KMS-11 (cell line): ENCODE measurements around the gene FOXL3.

Experiments
- H2AFZ ChIP-seq: fragments of 200-600 bp; sonication (generic); 2 replicates; pipeline ENCODE4 v1.6.1; 2016; ENCODE audit warnings: antibody characterized with exemption, mixed run types, low read depth
- H3K27ac ChIP-seq: fragments of 200-600 bp; sonication (generic); 2 replicates; pipeline ENCODE4 v1.6.1; 2016; ENCODE audit warnings: mild to moderate bottlenecking, mixed run types
- H3K27me3 ChIP-seq: fragments of 200-600 bp; sonication (generic); 2 replicates; pipeline ENCODE4 v1.6.1; 2017; ENCODE audit warnings: mild to moderate bottlenecking, low read depth, mixed run types, moderate library complexity; ENCODE audit not compliant: insufficient read depth
- H3K36me3 ChIP-seq: fragments of 200-600 bp; sonication (generic); 2 replicates; pipeline ENCODE4 v1.6.1; 2017; ENCODE audit warnings: mild to moderate bottlenecking, mixed run types; ENCODE audit not compliant: insufficient read depth
- H3K4me1 ChIP-seq: fragments of 200-600 bp; sonication (generic); 2 replicates; pipeline ENCODE4 v1.6.1; 2016; ENCODE audit warnings: mild to moderate bottlenecking, low read depth, mixed run types; ENCODE audit not compliant: poor library complexity, severe bottlenecking
- H3K4me2 ChIP-seq: fragments of 200-600 bp; sonication (generic); 2 replicates; pipeline ENCODE4 v1.7.0; 2016; ENCODE audit warnings: mild to moderate bottlenecking, mixed run types
- H3K4me3 ChIP-seq: fragments of 200-600 bp; sonication (generic); IDR thresholded peaks from 2 replicates; pipeline ENCODE4 v1.6.1; 2017; ENCODE audit warnings: low read depth, low read length, mixed read lengths; ENCODE audit not compliant: insufficient read depth
- H3K79me2 ChIP-seq: fragments of 200-600 bp; sonication (generic); 2 replicates; pipeline ENCODE4 v1.6.1; 2016; ENCODE audit warnings: low read depth, mixed run types; ENCODE audit not compliant: insufficient read depth
- H3K9ac ChIP-seq: fragments of 200-600 bp; sonication (generic); 2 replicates; pipeline ENCODE4 v1.6.1; 2016; ENCODE audit warnings: mild to moderate bottlenecking, mixed run types
- H4K20me1 ChIP-seq: fragments of 200-600 bp; sonication (generic); 2 replicates; pipeline ENCODE4 v1.6.1; 2016; ENCODE audit warnings: mild to moderate bottlenecking, mixed run types; ENCODE audit not compliant: insufficient read depth
- CTCF ChIP-seq: fragments of 200-600 bp; sonication (generic); conservative IDR thresholded peaks from 2 replicates; pipeline ENCODE4 v1.6.1; 2017; ENCODE audit warnings: low read depth, mild to moderate bottlenecking, antibody characterized with exemption, low read length, moderate library complexity, mixed read lengths

Gene FOXL3

GRCh38 chr7:292226-292625 is 2.3 kb downstream of the FOXL3 start:
- Histone ChIP-seq H4K20me1 (no peaks in the 10 kb centered on the region), H3K27me3 (peaks cover 47% of the 10 kb centered on the region), H3K4me2 (no peak overlapping the region), H3K36me3 (no peaks in the 10 kb centered on the region), H3K4me3 (no peak overlapping the region), H3K4me1 (no peaks in the 10 kb centered on the region), H3K79me2 (no peaks in the 10 kb centered on the region), H3K27ac (no peak overlapping the region), H2AFZ (no peak overlapping the region), H3K9ac (no peak overlapping the region)
- TF ChIP-seq CTCF, result no peak

- Histone ChIP-seq H3K4me1 (no peaks in the 10 kb centered on the region), H2AFZ (no peak overlapping the region), H3K27me3 (peaks cover 42% of the 10 kb centered on the region), H3K4me2 (no peak overlapping the region), H3K79me2 (no peaks in the 10 kb centered on the region), H3K36me3 (no peaks in the 10 kb centered on the region), H3K4me3 (no peak overlapping the region), H4K20me1 (no peaks in the 10 kb centered on the region), H3K9ac (no peak overlapping the region), H3K27ac (no peak overlapping the region)
- TF ChIP-seq CTCF, result no peak
These were observed 2.9 kb downstream of the FOXL3 start for GRCh38 chr7:292826-293225.

GRCh38 chr7:293681-294439 is 3.9 kb downstream of the FOXL3 start:
- Histone ChIP-seq H3K27ac (no peak overlapping the region), H2AFZ (no peak overlapping the region), H3K36me3 (no peaks in the 10 kb centered on the region), H3K27me3 (peaks cover 42% of the 10 kb centered on the region), H3K79me2 (no peaks in the 10 kb centered on the region), H3K4me2 (no peak overlapping the region), H3K4me1 (no peaks in the 10 kb centered on the region), H3K4me3 (no peak overlapping the region), H3K9ac (no peak overlapping the region), H4K20me1 (no peaks in the 10 kb centered on the region)
- TF ChIP-seq CTCF, result no peak

GRCh38 chr7:294440-295154 is 4.6 kb downstream of the FOXL3 start:
- H3K4me1 ChIP-seq, result no peaks in the 10 kb centered on the region
- no peaks in the 10 kb centered on the region for H4K20me1 ChIP-seq
- no peak overlapping the region for H3K9ac ChIP-seq
- H3K27me3 ChIP-seq, result peaks cover 43% of the 10 kb centered on the region
- no peak for TF ChIP-seq CTCF
- no peak overlapping the region for H2AFZ ChIP-seq
- H3K79me2 ChIP-seq, result no peaks in the 10 kb centered on the region
- no peak overlapping the region for H3K27ac ChIP-seq
- H3K4me3 ChIP-seq, result no peak overlapping the region
- no peaks in the 10 kb centered on the region for H3K36me3 ChIP-seq
- no peak overlapping the region for H3K4me2 ChIP-seq
